ENCODE results near the gene FCF1. TPM values are rescaled to one million over a fixed set of nuclear protein-coding genes. Genes with fewer than 3 reads are reported as not detected.

Gene FCF1
- total RNA-seq, 1 donor from 2014 or later = 51.3 TPM

- no peak overlapping the region for H3K4me3 Mint-ChIP-seq (ENCODE audit: low read depth)
- H3K4me1 Mint-ChIP-seq (ENCODE audit: low read depth) = peaks cover 13% of the 10 kb centered on the region
- no peaks in the 10 kb centered on the region for H3K9me3 Mint-ChIP-seq (ENCODE audit: low read depth)
- DNase-seq (ENCODE audit: low spot score, unreplicated experiment) = no peak
- H3K27me3 Mint-ChIP-seq = no peaks in the 10 kb centered on the region
- H3K27ac Mint-ChIP-seq = no peak overlapping the region
- TF ChIP-seq CTCF (IDR thresholded peaks at IDR 0.05; ENCODE audit: unreplicated experiment) = no peak
- H3K36me3 Mint-ChIP-seq (ENCODE audit: insufficient read depth) = peaks cover 24% of the 10 kb centered on the region
These were observed 26.8 kb upstream of the FCF1 start for GRCh38 chr14:74685921-74686678.

GRCh38 chr14:74691456-74691855, 21.5 kb upstream of the FCF1 start:
- H3K4me1 Mint-ChIP-seq (ENCODE audit: low read depth) = peaks cover 2% of the 10 kb centered on the region
- no peak for TF ChIP-seq CTCF (IDR thresholded peaks at IDR 0.05; ENCODE audit: unreplicated experiment)
- H3K27ac Mint-ChIP-seq = no peak overlapping the region
- no peaks in the 10 kb centered on the region for H3K27me3 Mint-ChIP-seq
- no peaks in the 10 kb centered on the region for H3K9me3 Mint-ChIP-seq (ENCODE audit: low read depth)
- no peak for DNase-seq (ENCODE audit: low spot score, unreplicated experiment)
- H3K4me3 Mint-ChIP-seq (ENCODE audit: low read depth) = no peak overlapping the region
- H3K36me3 Mint-ChIP-seq (ENCODE audit: insufficient read depth) = peaks cover 11% of the 10 kb centered on the region

DNA sequence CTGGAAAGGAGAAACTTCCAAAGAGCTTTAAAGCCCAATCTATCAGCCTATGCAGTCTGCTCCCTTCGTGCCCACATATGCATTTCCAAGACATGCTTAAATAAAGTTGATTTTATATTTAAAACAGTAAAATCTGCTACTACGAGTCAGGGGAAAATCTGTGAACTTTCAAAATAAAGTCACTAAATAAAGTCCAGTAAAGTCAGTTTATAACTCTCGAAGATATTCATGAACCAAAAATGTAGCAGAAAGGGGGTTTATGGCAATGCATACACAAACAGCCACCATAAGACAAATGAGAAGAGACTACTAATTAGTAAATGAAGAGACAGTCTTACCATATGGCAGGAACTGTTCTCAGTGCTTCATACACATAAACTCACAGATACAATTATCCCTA, 19.8 kb upstream of the FCF1 start:
- no peaks in the 10 kb centered on the region for H3K9me3 Mint-ChIP-seq (ENCODE audit: low read depth)
- H3K4me1 Mint-ChIP-seq (ENCODE audit: low read depth) = no peaks in the 10 kb centered on the region
- no peak for DNase-seq (ENCODE audit: low spot score, unreplicated experiment)
- H3K27me3 Mint-ChIP-seq = no peaks in the 10 kb centered on the region
- H3K4me3 Mint-ChIP-seq (ENCODE audit: low read depth) = no peak overlapping the region
- H3K36me3 Mint-ChIP-seq (ENCODE audit: insufficient read depth) = peaks cover 13% of the 10 kb centered on the region
- TF ChIP-seq CTCF (IDR thresholded peaks at IDR 0.05; ENCODE audit: unreplicated experiment) = no peak
- H3K27ac Mint-ChIP-seq = no peak overlapping the region

GRCh38 chr14:74695406-74695805, 17.5 kb upstream of the FCF1 start:
- H3K4me1 Mint-ChIP-seq (ENCODE audit: low read depth) = no peaks in the 10 kb centered on the region
- no peak overlapping the region for H3K4me3 Mint-ChIP-seq (ENCODE audit: low read depth)
- no peak overlapping the region for H3K27ac Mint-ChIP-seq
- no peaks in the 10 kb centered on the region for H3K27me3 Mint-ChIP-seq
- peaks cover 9% of the 10 kb centered on the region for H3K36me3 Mint-ChIP-seq (ENCODE audit: insufficient read depth)
- no peak for TF ChIP-seq CTCF (IDR thresholded peaks at IDR 0.05; ENCODE audit: unreplicated experiment)
- no peak for DNase-seq (ENCODE audit: low spot score, unreplicated experiment)
- H3K9me3 Mint-ChIP-seq (ENCODE audit: low read depth) = no peaks in the 10 kb centered on the region

GRCh38 chr14:74697011-74697410, 15.9 kb upstream of the FCF1 start:
- DNase-seq (ENCODE audit: low spot score, unreplicated experiment) = no peak
- peaks cover 13% of the 10 kb centered on the region for H3K36me3 Mint-ChIP-seq (ENCODE audit: insufficient read depth)
- H3K4me3 Mint-ChIP-seq (ENCODE audit: low read depth) = no peak overlapping the region
- TF ChIP-seq CTCF (IDR thresholded peaks at IDR 0.05; ENCODE audit: unreplicated experiment) = no peak
- no peaks in the 10 kb centered on the region for H3K27me3 Mint-ChIP-seq
- no peaks in the 10 kb centered on the region for H3K9me3 Mint-ChIP-seq (ENCODE audit: low read depth)
- H3K4me1 Mint-ChIP-seq (ENCODE audit: low read depth) = no peaks in the 10 kb centered on the region
- H3K27ac Mint-ChIP-seq = no peak overlapping the region
